Fibroblast of villous mesenchyme (primary cell): Measurements from ENCODE around the gene LIPC. TPM values are rescaled to one million over a fixed set of nuclear protein-coding genes. Genes with fewer than 3 reads are reported as not detected.

ENCODE experiments used
- DNase-seq: peaks from one replicate; pipeline ENCODE4 v3.0.0-alpha.2; 2010; ENCODE audit warnings: low read depth
- H3K4me3 ChIP-seq: 2 replicates; pipeline ENCODE4 v1.5.1; 2011; ENCODE audit warnings: low read depth, mild to moderate bottlenecking, low read length
- CTCF ChIP-seq: IDR thresholded peaks from 2 replicates; pipeline ENCODE4 v1.5.1; 2012; ENCODE audit warnings: low read depth, mild to moderate bottlenecking, low read length; ENCODE audit not compliant: insufficient read depth
- total RNA-seq: library from RNA; depleted of rRNA; stranded (reverse); fragments of >200 nt; gene quantifications from 2 replicates; pipeline ENCODE4 v1.2.3, GENCODE V29; 2012

The LIPC gene
- total RNA-seq, 1 donor, result 0.86 TPM

- DNase-seq, result no peak
- no peak for TF ChIP-seq CTCF
- H3K4me3 ChIP-seq, result no peak overlapping the region
These were observed 128.3 kb downstream of the LIPC start for GRCh38 chr15:58559904-58560588.

GRCh38 chr15:58561321-58561720 lies 129.5 kb downstream of the LIPC start:
- TF ChIP-seq CTCF, result no peak
- DNase-seq, result no peak
- H3K4me3 ChIP-seq, result no peak overlapping the region

DNA sequence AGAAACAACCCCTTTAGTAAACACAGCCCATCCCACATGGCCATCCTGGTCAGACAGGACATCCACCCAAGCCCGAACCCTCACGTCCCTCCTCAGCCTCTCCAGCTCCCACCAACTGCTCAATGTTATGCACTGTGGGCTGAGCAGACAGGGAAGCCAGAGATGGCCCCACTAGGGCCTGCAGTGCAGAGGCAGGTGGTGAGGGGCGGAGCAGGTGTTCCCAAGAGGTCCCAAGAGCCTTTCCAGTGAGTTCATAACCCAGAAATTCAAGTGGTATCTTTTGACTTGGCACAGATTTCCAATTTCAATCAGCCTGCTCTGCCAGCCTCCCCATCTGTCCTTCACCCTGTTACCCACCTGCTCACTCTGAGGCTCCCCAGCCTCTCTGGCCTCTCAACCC lies 130.3 kb downstream of the LIPC start:
- H3K4me3 ChIP-seq, result no peak overlapping the region
- no peak for TF ChIP-seq CTCF
- no peak for DNase-seq

GRCh38 chr15:58564981-58565380 lies 133.2 kb downstream of the LIPC start:
- H3K4me3 ChIP-seq, result no peak overlapping the region
- DNase-seq, result no peak
- TF ChIP-seq CTCF, result no peak

- no peak for DNase-seq
- no peak for TF ChIP-seq CTCF
- H3K4me3 ChIP-seq, result no peak overlapping the region
These were observed 133.8 kb downstream of the LIPC start for GRCh38 chr15:58565619-58566018.

DNA sequence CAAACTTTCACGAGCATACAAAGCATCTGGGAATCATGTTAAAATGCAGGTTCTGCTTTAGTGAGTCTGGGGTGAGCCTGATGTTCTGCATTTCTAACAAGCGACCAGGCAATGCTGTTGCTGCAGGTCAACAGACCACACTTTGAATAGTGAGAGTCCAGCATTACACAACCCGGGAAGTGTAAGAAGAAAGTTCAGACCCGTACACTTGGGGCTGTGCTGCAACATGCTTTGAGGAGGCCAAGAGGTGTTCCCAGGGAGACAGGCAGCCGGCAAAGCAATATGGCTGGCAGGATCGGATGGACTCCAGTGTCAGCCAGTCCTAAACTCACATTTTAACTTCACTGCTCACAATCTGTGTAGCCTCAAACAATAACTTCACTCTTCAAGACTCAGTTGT lies 134.2 kb downstream of the LIPC start:
- TF ChIP-seq CTCF, result no peak
- no peak for DNase-seq
- no peak overlapping the region for H3K4me3 ChIP-seq

DNA sequence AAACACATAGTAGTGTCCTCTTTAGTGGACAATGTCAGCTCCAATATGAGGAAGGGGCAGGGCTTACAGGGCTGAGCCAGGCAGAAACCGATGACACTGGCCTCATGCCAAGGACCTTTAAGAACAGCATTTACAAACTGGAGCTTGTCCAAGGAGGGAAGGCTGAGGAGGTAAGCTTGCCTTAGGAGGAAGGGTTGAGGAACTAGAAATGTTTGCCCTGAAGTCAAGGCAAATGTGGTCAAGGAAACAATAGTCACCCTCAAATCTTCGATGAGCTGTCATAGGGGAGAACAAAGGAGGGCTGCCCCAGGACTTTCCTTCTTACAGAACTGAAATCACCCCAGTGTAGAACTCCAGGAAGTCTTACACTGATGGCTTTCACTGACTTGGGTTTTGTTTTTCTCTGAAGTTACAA lies 136.4 kb downstream of the LIPC start:
- no peak for DNase-seq
- H3K4me3 ChIP-seq, result no peak overlapping the region
- no peak for TF ChIP-seq CTCF
